ENCODE data around the gene SMURF1.

The SMURF1 gene

DNA sequence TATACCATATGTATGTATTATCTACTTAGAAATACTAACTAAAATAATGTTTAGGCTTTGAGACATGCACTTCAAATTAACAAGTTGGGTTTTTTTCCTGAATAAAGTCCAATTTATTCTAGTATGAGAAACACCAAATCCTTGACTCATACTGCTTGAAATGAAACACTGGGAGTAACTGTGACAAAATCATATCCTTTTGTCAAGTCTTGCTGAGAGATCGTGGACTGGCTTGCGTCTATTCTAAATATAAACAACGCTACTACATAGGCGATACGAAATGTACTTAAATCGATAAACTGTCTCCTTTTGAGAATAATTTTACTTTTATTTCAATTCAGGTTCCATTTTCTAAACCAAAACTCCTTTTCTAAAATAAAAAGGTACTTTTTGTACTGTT, 16.3 kb downstream of the SMURF1 start:
- TF ChIP-seq, protein P1, sequence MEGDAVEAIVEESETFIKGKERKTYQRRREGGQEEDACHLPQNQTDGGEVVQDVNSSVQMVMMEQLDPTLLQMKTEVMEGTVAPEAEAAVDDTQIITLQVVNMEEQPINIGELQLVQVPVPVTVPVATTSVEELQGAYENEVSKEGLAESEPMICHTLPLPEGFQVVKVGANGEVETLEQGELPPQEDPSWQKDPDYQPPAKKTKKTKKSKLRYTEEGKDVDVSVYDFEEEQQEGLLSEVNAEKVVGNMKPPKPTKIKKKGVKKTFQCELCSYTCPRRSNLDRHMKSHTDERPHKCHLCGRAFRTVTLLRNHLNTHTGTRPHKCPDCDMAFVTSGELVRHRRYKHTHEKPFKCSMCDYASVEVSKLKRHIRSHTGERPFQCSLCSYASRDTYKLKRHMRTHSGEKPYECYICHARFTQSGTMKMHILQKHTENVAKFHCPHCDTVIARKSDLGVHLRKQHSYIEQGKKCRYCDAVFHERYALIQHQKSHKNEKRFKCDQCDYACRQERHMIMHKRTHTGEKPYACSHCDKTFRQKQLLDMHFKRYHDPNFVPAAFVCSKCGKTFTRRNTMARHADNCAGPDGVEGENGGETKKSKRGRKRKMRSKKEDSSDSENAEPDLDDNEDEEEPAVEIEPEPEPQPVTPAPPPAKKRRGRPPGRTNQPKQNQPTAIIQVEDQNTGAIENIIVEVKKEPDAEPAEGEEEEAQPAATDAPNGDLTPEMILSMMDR (IDR thresholded peaks at IDR 0.05; ENCODE audit: insufficient read depth, missing control alignments), result no peak
- FAIRE-seq (no peak), DNase-seq (ENCODE audit: insufficient read length, low spot score) (no peak)

DNA sequence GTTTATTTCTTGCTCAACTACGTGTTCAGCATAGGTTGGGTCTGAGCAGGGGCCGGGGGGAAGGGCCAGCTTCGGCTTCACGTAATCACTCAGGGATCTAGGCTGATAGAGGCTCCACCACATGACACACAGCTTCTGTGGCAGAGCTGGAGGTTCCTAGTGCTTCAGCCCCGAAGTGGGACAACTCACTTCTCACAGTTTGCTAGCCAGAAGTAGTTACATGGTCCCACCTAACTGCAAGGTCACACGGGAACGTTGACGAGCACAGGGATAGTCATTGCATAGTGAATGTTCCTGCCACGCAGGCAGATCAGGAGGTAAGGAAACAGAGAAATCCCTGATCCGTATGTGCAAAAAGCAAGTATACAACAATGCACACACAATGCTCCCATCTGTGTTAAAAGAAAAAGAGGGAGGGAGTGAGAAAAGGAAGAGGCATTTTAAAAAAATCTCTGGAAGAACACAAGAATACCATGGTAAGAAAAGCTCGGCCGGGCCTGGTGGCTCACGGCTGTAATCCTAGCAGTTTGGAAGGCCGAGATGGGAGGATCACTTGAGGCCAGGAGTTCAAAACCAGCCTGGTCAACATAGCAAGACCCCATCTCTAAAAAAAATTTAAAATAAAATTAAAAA, 16.9 kb downstream of the SMURF1 start:
- TF ChIP-seq, protein P1 (IDR thresholded peaks at IDR 0.05; ENCODE audit: insufficient read depth, missing control alignments), result no peak
- FAIRE-seq, result no peak
- no peak for DNase-seq (ENCODE audit: insufficient read length, low spot score)

DNA sequence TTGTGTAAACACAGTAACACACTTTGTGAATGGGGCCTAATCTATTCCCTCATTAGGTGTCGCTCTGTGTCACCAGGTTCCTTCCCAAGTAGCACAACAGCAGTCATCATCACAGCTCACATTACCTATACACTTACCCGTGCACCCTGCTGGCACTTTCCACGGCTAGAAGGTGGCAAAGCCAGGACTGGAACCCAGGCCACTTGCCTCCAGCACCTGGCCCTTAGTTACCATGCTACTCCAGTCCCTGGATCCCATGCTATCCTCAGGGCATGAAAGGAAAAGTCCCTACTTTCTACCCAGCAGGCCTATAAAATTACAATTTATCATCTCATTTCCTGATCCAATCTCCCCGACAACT, 18.4 kb downstream of the SMURF1 start:
- TF ChIP-seq, protein P1 (IDR thresholded peaks at IDR 0.05; ENCODE audit: insufficient read depth, missing control alignments), result no peak
- DNase-seq (ENCODE audit: insufficient read length, low spot score) (no peak), FAIRE-seq (no peak)

DNA sequence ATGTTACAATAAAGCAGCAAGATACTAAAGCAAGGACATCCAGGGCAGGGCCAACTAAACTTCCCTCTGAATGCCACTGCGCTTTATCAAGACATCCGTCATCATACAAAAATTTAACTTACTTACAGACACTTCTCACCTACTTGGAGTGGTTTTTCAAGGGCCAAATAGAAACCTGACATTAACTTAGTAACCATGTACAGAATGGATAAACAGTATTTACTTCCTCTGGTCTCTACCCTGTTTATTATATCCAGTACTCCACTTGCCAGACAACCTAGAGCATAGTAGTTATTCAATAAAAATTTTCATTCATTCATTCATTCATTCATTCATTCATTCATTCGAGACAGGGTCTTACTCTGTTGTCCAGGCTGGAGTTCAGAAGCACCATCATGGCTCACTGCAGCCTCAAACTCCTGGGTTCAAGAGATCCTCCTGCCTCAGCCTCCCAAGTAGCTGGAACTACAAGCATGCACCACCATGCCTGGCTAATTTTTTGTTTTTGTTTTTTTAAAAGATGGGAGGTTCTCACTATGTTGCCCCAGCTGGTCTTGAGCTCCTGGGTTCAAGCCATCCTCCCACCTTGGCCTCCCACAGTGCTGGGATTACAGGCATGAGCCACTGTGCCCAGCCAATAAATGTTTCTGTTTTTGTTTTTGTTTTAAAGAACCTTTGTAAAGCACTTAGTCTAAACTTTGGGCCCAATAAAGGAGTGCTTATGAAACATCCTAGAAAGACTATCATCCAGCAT, 19.0 kb downstream of the SMURF1 start:
- FAIRE-seq (no peak), DNase-seq (ENCODE audit: insufficient read length, low spot score) (no peak)
- TF ChIP-seq, protein P1 (IDR thresholded peaks at IDR 0.05; ENCODE audit: insufficient read depth, missing control alignments), result no peak

DNA sequence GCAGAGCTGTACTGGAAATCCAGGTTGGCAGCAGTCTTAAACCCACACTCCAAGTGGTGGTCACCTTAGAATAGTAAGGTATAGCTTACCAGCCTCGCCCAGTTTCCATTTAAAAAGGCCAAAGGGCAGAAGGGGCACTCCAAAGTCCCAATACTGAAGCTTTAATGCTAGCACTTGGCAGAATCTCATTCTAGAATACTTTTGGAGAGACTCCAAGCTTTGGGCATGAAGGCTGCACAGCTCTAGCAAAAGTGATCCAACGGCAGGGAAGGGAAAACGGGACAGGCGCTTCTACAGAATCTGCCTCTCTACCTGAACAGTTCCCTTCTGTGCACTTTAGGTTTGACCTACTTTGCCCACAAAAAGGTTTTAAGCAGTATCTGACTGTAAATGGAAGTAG, 19.7 kb downstream of the SMURF1 start:
- no peak for DNase-seq (ENCODE audit: insufficient read length, low spot score)
- no peak for FAIRE-seq
- TF ChIP-seq, protein P1 (IDR thresholded peaks at IDR 0.05; ENCODE audit: insufficient read depth, missing control alignments), result no peak

DNA sequence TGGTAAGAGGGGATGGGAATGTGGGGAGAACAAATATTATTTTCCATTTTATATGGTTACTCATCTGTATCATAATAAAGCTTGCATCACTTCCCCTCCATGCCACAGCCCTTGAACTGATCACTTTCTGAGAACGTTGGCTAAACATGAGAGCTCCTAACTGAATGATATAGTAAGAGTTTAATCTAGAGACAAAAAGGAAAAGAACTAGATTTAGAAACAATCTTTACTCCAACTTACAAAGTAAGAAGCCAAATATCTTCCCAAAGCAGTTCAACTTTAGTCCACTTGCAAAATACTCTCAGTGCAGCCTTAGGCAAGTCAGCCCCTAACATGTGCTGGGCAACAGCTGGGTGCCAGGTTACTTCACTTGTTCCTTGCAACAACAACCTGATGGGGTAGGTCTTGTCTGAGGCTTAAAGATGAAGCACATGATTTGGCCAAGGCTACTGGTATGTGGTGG, 20.3 kb downstream of the SMURF1 start:
- TF ChIP-seq, protein P1 (IDR thresholded peaks at IDR 0.05; ENCODE audit: insufficient read depth, missing control alignments), result no peak
- DNase-seq (ENCODE audit: insufficient read length, low spot score) (no peak), FAIRE-seq (no peak)

DNA sequence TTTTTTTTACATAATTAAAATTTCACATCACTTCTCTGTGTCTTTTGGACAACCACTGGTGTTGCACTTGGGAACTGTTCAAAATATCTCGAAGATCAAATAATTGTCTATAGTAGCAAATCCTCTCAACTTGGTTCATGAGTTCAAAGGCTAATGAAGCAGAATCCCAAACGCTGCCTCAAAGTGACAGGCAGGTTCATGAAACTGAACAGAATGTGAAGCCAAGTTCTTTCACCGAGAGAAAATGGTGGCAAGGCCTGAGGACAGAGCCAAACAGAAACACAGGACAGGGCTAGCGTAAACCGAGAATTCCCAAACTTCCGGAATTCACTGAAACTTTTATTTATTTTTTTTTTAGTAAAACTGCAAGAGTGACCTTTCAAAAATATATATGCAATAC, 21.1 kb downstream of the SMURF1 start:
- FAIRE-seq, result no peak
- TF ChIP-seq, protein P1 (IDR thresholded peaks at IDR 0.05; ENCODE audit: insufficient read depth, missing control alignments), result no peak
- DNase-seq (ENCODE audit: insufficient read length, low spot score), result no peak
